SK-N-SH (cell line): ENCODE results near the gene NFIA. TPM values are rescaled to one million over a fixed set of nuclear protein-coding genes. Genes with fewer than 3 reads are reported as not detected.

Experiments used
- CTCF ChIA-PET: fragments of 300-600, 350-600 bp; formaldehyde crosslinking; extraction: SDS; loops from one replicate; lab custom pipeline; 2021; lab: Yijun Ruan, JAX
- POLR2A ChIA-PET: fragments of 350-600 bp; sonication (Branson Sonifier 250); formaldehyde crosslinking; extraction: SDS; loops from one replicate; lab custom pipeline; 2020; ENCODE audit warnings: antibody characterized with exemption, inconsistent platforms; lab: Yijun Ruan, JAX
- DNase-seq: peaks from one replicate; pipeline ENCODE4 v3.0.0; 2012
- H2AFZ ChIP-seq: fragments of 200-600 bp; sonication (generic); 2 replicates; pipeline ENCODE4 v1.8.1; 2016; ENCODE audit warnings: antibody characterized with exemption, mild to moderate bottlenecking, low read depth
- H3F3A ChIP-seq: fragments of 200-600 bp; sonication (generic); replicated peaks from 2 replicates; pipeline ENCODE3; 2016; ENCODE audit warnings: antibody characterized with exemption, mild to moderate bottlenecking; ENCODE audit not compliant: insufficient read depth
- H3K27ac ChIP-seq, 2 experiments: fragments of 200-500 bp in 1 of 2; fragments of 200-600 bp in 1 of 2; sonication (Bioruptor generic) in 1 of 2; sonication (generic), shearing (Covaris generic) in 1 of 2; 2 replicates each; pipeline versions ENCODE4 v1.5.1 to v1.6.1; 2014 to 2016; ENCODE audit warnings: low read depth in 2 of 2, inconsistent platforms in 1 of 2, low read length in 1 of 2, mild to moderate bottlenecking in 1 of 2, mixed read lengths in 1 of 2
- H3K27me3 ChIP-seq: fragments of 200-600 bp; sonication (generic), shearing (Covaris generic); 2 replicates; pipeline ENCODE4 v1.6.1; 2016; ENCODE audit warnings: mixed run types; ENCODE audit not compliant: insufficient read depth
- H3K36me3 ChIP-seq, 2 experiments: fragments of 200-500 bp in 1 of 2; fragments of 200-600 bp in 1 of 2; sonication (Bioruptor generic) in 1 of 2; sonication (generic) in 1 of 2; replicated peaks in 1 of 2; 2 replicates each; pipeline versions ENCODE3 to v1.5.1; 2014 to 2016; ENCODE audit warnings: low read length in 1 of 2, mild to moderate bottlenecking in 1 of 2; ENCODE audit not compliant: insufficient read depth in 2 of 2, control insufficient read depth in 1 of 2
- H3K4me1 ChIP-seq, 2 experiments: fragments of 200-500 bp in 1 of 2; fragments of 200-600 bp in 1 of 2; sonication (Bioruptor generic) in 1 of 2; sonication (generic), shearing (Covaris generic) in 1 of 2; 2 replicates each; pipeline versions ENCODE4 v1.5.1 to v1.6.1; 2014 to 2016; ENCODE audit warnings: low read depth in 1 of 2, low read length in 1 of 2, mixed run types in 1 of 2; ENCODE audit not compliant: insufficient read depth in 2 of 2, control insufficient read depth in 1 of 2
- H3K4me2 ChIP-seq: fragments of 200-600 bp; sonication (generic), shearing (Covaris generic); 2 replicates; pipeline ENCODE4 v1.6.1; 2017; ENCODE audit warnings: mixed run types
- H3K4me3 ChIP-seq, 2 experiments: fragments of 200-500 bp in 1 of 2; fragments of 200-600 bp in 1 of 2; sonication (Bioruptor generic) in 1 of 2; sonication (generic), shearing (Covaris generic) in 1 of 2; 2 replicates each; pipeline versions ENCODE4 v1.5.1 to v1.8.1; 2014 to 2016; ENCODE audit warnings: low read depth in 2 of 2, inconsistent platforms in 1 of 2, low read length in 1 of 2, mild to moderate bottlenecking in 1 of 2, mixed read lengths in 1 of 2, moderate library complexity in 1 of 2
- H3K79me2 ChIP-seq: fragments of 200-600 bp; sonication (generic); 2 replicates; pipeline ENCODE4 v1.8.1; 2017; ENCODE audit warnings: mild to moderate bottlenecking; ENCODE audit not compliant: insufficient read depth
- H3K9ac ChIP-seq: fragments of 200-600 bp; sonication (generic); 2 replicates; pipeline ENCODE4 v1.6.1; 2017; ENCODE audit warnings: mixed run types
- H3K9me2 ChIP-seq: fragments of 200-600 bp; sonication (generic); 2 replicates; pipeline ENCODE4 v1.6.1; 2017; ENCODE audit warnings: mixed run types
- H3K9me3 ChIP-seq: fragments of 200-600 bp; sonication (generic); 2 replicates; pipeline ENCODE4 v1.6.1; 2017; ENCODE audit warnings: mixed run types, mild to moderate bottlenecking, moderate library complexity
- H4K20me1 ChIP-seq: fragments of 200-600 bp; sonication (generic); 2 replicates; pipeline ENCODE4 v1.6.1; 2017; ENCODE audit warnings: mild to moderate bottlenecking, mixed run types; ENCODE audit not compliant: insufficient read depth
- EZH2phosphoT487 ChIP-seq: fragments of 200-600 bp; sonication (generic); IDR thresholded peaks from 2 replicates; pipeline ENCODE4 v1.6.1; 2017; ENCODE audit warnings: low read depth, mixed run types, mild to moderate bottlenecking, antibody characterized with exemption, moderate library complexity, borderline replicate concordance
- FOSL2 ChIP-seq: IDR thresholded peaks from 2 replicates; pipeline ENCODE4 v1.4.0; 2012; ENCODE audit warnings: low read depth, mild to moderate bottlenecking, moderate library complexity, borderline replicate concordance
- GATA2 ChIP-seq: sonication (generic); formaldehyde crosslinking; IDR thresholded peaks from 2 replicates; pipeline ENCODE4 v1.5.0; 2020; ENCODE audit warnings: mild to moderate bottlenecking, missing genetic modification reagents
- JUND ChIP-seq: IDR thresholded peaks from 2 replicates; pipeline ENCODE4 v1.4.0; 2012
- RAD21 ChIP-seq: IDR thresholded peaks from 2 replicates; pipeline ENCODE4 v1.6.1; 2012; ENCODE audit warnings: mild to moderate bottlenecking, low read length
- USF1 ChIP-seq: IDR thresholded peaks from 2 replicates; pipeline ENCODE4 v1.4.0; 2012; ENCODE audit warnings: low read depth, borderline replicate concordance
- ZBTB33 ChIP-seq: IDR thresholded peaks from 2 replicates; pipeline ENCODE4 v1.4.0; 2012; ENCODE audit warnings: low read depth, borderline replicate concordance
- whole genome bisulfite sequencing: methylation state at CpG from one replicate; pipeline ENCODE4 v1.1.6; 2017; ENCODE audit warnings: low lambda C conversion rate; 5-methylcytosine and 5-hydroxymethylcytosine counted together
- polyA plus RNA-seq, 3 experiments: library from polyadenylated mRNA; depleted of rRNA; stranded (reverse); fragments of >200 nt; gene quantifications; 2 replicates each; pipeline ENCODE4 v1.2.3, GENCODE V29; 2012
- TF ChIP-seq, protein P1 (sequence below): IDR thresholded peaks from 2 replicates; pipeline ENCODE4; 2012

Gene NFIA
- polyA plus RNA-seq, 1 of the 3 experiments (the other 2 are of a cell fraction), result 3.3 TPM

DNA sequence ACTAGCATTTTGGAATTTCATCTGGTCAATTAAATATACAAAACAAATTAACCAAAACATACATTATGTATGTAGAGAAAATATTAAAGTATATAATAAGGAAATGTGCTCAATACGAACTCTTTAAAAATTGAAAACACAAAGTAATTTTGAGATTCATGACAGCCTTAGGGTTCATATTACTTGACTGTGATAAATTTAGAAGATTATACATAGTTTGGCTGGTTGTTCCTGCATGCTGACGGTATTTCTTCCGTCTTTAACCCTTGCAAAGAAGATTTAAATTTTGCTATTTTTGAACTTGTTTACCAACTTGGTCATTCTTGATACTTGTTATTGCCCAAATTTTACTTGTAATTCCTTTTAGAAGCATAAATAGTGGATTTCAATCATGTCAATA lies 298.2 kb downstream of the NFIA start:
- Histone ChIP-seq H3K4me2 (no peak overlapping the region), H3K4me1 (no peaks in the 10 kb centered on the region), H3K36me3 (peaks cover 0 to 3% of the 10 kb centered on the region in 2 experiments), H3K9ac (no peak overlapping the region), H3K9me3 (no peaks in the 10 kb centered on the region), H3K4me3 (no peak overlapping the region), H4K20me1 (no peaks in the 10 kb centered on the region), H3K79me2 (no peaks in the 10 kb centered on the region), H3K9me2 (no peaks in the 10 kb centered on the region), H3K27me3 (no peaks in the 10 kb centered on the region), H3F3A (no peaks in the 10 kb centered on the region), H3K27ac (no peak overlapping the region), H2AFZ (no peak overlapping the region)
- TF ChIP-seq RAD21 (no peak), JUND (no peak), FOSL2 (no peak), GATA2 (CRISPR knock-in tag) (no peak), ZBTB33 (no peak)
- TF ChIP-seq, protein P1, sequence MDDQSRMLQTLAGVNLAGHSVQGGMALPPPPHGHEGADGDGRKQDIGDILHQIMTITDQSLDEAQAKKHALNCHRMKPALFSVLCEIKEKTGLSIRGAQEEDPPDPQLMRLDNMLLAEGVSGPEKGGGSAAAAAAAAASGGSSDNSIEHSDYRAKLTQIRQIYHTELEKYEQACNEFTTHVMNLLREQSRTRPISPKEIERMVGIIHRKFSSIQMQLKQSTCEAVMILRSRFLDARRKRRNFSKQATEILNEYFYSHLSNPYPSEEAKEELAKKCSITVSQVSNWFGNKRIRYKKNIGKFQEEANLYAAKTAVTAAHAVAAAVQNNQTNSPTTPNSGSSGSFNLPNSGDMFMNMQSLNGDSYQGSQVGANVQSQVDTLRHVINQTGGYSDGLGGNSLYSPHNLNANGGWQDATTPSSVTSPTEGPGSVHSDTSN, result no peak
- no peak for DNase-seq
- ChIA-PET POLR2A (no interaction called here), CTCF (no interaction called here)
- 96% methylated on average over 3 of the region's 3 CpGs for WGBS

GRCh38 chr1:61386323-61386722 lies 304.0 kb downstream of the NFIA start:
- no peak overlapping the region for H3K9ac ChIP-seq
- no peaks in the 10 kb centered on the region for H3K9me2 ChIP-seq
- no peaks in the 10 kb centered on the region for H3K79me2 ChIP-seq
- H3K27ac ChIP-seq, result no peak overlapping the region
- no peaks in the 10 kb centered on the region for H4K20me1 ChIP-seq
- peaks cover 6 to 16% of the 10 kb centered on the region in 2 experiments for H3K36me3 ChIP-seq
- no peak overlapping the region for H2AFZ ChIP-seq
- no peaks in the 10 kb centered on the region for H3K27me3 ChIP-seq
- H3K9me3 ChIP-seq, result no peaks in the 10 kb centered on the region
- ChIA-PET CTCF (no interaction called here), POLR2A (no interaction called here)
- H3K4me3 ChIP-seq, result no peak overlapping the region
- H3F3A ChIP-seq, result peaks cover 9% of the 10 kb centered on the region
- no peak for DNase-seq
- WGBS, result 94% methylated on average over 3 of the region's 3 CpGs
- peaks cover 0 to 2% of the 10 kb centered on the region in 2 experiments; a peak in 1 of 4 replicates for H3K4me1 ChIP-seq
- H3K4me2 ChIP-seq, result no peak overlapping the region
- TF ChIP-seq USF1 (no peak), EZH2phosphoT487 (no peak)
